ENCODE measurements around the gene SIN3B. TPM values are rescaled to one million over a fixed set of nuclear protein-coding genes. Genes with fewer than 3 reads are reported as not detected.

SIN3B gene
- polyA plus RNA-seq, 3 donors: 7.2 to 154 (median 10.2) TPM

DNA sequence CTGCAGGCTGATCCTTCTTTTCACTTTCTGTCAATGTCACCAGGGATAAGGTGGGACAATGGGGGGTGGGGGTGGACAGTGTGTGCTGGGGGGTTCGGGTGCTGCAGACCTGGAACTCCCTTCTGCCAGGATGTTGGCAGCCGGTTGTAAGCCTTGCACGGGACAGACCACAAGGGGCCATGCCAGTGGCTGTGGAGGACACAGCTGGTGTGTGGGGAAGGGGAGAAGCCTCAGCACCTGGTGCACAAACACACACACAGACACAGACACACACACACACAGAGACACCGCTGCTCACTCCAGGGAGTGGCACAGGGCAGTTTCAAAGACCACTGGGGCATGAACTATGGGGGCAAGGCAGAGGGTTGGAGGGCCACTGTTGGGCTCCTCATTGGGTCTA is 63.2 kb downstream of the SIN3B start:
- intact Hi-C loops (cut with micrococcal nuclease): loop anchor here in 1 of 2 donors (5.0 kb wide), 1 partner anchor 60 kb away; no protein-coding TSS in a partner anchor
- no peak overlapping the region for H3K27ac ChIP-seq (ENCODE audit: low read depth in 1 of 2, low read length in 2 of 2)
- no peak overlapping the region for H3K9ac ChIP-seq (ENCODE audit: insufficient read depth, low read length, poor library complexity, severe bottlenecking)
- no peaks in the 10 kb centered on the region for H3K79me2 ChIP-seq (ENCODE audit: insufficient read depth, low read length)
- TF ChIP-seq, protein P1, sequence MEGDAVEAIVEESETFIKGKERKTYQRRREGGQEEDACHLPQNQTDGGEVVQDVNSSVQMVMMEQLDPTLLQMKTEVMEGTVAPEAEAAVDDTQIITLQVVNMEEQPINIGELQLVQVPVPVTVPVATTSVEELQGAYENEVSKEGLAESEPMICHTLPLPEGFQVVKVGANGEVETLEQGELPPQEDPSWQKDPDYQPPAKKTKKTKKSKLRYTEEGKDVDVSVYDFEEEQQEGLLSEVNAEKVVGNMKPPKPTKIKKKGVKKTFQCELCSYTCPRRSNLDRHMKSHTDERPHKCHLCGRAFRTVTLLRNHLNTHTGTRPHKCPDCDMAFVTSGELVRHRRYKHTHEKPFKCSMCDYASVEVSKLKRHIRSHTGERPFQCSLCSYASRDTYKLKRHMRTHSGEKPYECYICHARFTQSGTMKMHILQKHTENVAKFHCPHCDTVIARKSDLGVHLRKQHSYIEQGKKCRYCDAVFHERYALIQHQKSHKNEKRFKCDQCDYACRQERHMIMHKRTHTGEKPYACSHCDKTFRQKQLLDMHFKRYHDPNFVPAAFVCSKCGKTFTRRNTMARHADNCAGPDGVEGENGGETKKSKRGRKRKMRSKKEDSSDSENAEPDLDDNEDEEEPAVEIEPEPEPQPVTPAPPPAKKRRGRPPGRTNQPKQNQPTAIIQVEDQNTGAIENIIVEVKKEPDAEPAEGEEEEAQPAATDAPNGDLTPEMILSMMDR (IDR thresholded peaks at IDR 0.05): no peak
- H3K27me3 Mint-ChIP-seq (ENCODE audit: low read depth in 3 of 3): peaks cover 47 to 84% (median 52%) of the 10 kb centered on the region in 3 donors
- DNase-seq: no peak
- H3K4me2 ChIP-seq (replicated peaks; ENCODE audit: extremely low read depth, low read length, poor library complexity, severe bottlenecking): no peak overlapping the region
- no peaks in the 10 kb centered on the region for H4K20me1 ChIP-seq (ENCODE audit: insufficient read depth, low read length)
- H3K4me3 Mint-ChIP-seq: peak overlapping the region in 1 of 2 donors; percentile 21
- no peak overlapping the region for H3K4me3 ChIP-seq (replicated peaks in 1 of 3; ENCODE audit: low read depth in 2 of 3, low read length in 3 of 3)
- H3K27me3 ChIP-seq (ENCODE audit: control insufficient read depth in 2 of 2, insufficient read depth in 2 of 2, low read length in 2 of 2): peaks cover 0 to 55% of the 10 kb centered on the region in 2 donors
- H3K9me3 ChIP-seq (replicated peaks in 1 of 2; ENCODE audit: control insufficient read depth in 1 of 2, insufficient read depth in 1 of 2, low read length in 2 of 2): no peaks in the 10 kb centered on the region
- H3K9me3 Mint-ChIP-seq: peaks cover 0 to 13% (median 2%) of the 10 kb centered on the region in 7 donors
- H3K27ac Mint-ChIP-seq: no peak overlapping the region
- WGBS (ENCODE audit: insufficient coverage): 25% methylated on average over 1 of the region's 4 CpGs
- peaks cover 41 to 49% of the 10 kb centered on the region in 2 donors for H3K4me1 ChIP-seq (ENCODE audit: control insufficient read depth in 1 of 2, insufficient read depth in 2 of 2, low read length in 2 of 2)
- peaks cover 8 to 13% of the 10 kb centered on the region in 2 donors for H3K36me3 Mint-ChIP-seq
- no peak overlapping the region for H2AFZ ChIP-seq (ENCODE audit: insufficient read depth, low read depth, low read length, poor library complexity, severe bottlenecking)
- H3K4me1 Mint-ChIP-seq: peaks cover 40% of the 10 kb centered on the region
- no peaks in the 10 kb centered on the region for H3K36me3 ChIP-seq (replicated peaks in 1 of 2; ENCODE audit: control insufficient read depth in 1 of 2, insufficient read depth in 2 of 2, low read length in 2 of 2)

DNA sequence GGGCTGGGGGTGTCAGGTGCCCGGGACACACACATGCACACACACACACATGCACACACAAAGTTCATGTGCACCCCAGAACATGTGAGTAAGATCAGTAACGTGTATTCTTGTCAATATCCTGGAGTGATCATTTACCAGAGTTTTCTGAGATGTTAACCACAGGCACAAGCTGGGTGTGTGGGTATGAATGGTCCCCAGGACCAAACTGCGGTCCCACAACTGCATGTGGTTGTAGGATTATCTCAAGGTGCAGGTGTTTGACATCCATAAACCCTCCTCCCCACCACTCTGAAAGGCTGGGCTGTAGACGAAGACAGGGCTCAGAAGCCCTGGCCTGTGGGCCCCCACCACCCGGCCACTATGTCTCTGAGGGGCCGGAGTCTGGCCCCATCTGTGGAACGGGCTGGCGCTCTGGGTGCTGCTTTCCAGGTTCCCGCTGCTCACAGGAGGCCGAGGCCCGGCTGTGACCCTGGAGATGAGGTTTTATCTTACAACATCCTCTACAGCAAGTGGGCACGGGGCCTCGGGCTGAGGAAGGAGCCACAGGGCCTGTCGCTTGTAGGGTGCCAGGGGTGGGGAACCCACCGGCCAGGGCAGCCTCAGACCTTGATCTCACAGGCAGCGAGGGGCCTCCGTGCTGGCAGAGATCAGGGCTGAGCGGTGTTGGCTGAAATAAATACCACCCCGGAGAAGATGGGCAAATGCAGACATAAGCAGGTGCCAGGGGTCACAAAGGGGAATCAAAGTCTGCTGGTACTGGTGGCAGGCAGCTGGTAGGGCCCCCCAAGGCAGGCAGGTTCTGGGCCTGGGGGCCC is 63.9 kb downstream of the SIN3B start:
- H3K27ac ChIP-seq (ENCODE audit: low read depth in 1 of 2, low read length in 2 of 2): no peak overlapping the region
- no peaks in the 10 kb centered on the region for H3K9me3 ChIP-seq (replicated peaks in 1 of 2; ENCODE audit: control insufficient read depth in 1 of 2, insufficient read depth in 1 of 2, low read length in 2 of 2)
- H2AFZ ChIP-seq (ENCODE audit: insufficient read depth, low read depth, low read length, poor library complexity, severe bottlenecking): peak overlapping the region; percentile 38
- H3K9ac ChIP-seq (ENCODE audit: insufficient read depth, low read length, poor library complexity, severe bottlenecking): no peak overlapping the region
- Mint-ChIP-seq H3K4me3 (peak overlapping the region in 1 of 2 donors; percentile 73), H3K27ac (peak overlapping the region in 3 of 7 donors; percentile 32 to 49 (median 43)), H3K36me3 (peaks cover 8 to 13% of the 10 kb centered on the region in 2 donors), H3K9me3 (peaks cover 0 to 13% (median 2%) of the 10 kb centered on the region in 7 donors), H3K4me1 (peaks cover 42% of the 10 kb centered on the region), H3K27me3 (ENCODE audit: low read depth in 3 of 3) (peaks cover 46 to 79% (median 47%) of the 10 kb centered on the region in 3 donors)
- no peaks in the 10 kb centered on the region for H3K79me2 ChIP-seq (ENCODE audit: insufficient read depth, low read length)
- DNase-seq: no peak
- peaks cover 44 to 49% of the 10 kb centered on the region in 2 donors for H3K4me1 ChIP-seq (ENCODE audit: control insufficient read depth in 1 of 2, insufficient read depth in 2 of 2, low read length in 2 of 2)
- H3K36me3 ChIP-seq (replicated peaks in 1 of 2; ENCODE audit: control insufficient read depth in 1 of 2, insufficient read depth in 2 of 2, low read length in 2 of 2): no peaks in the 10 kb centered on the region
- H4K20me1 ChIP-seq (ENCODE audit: insufficient read depth, low read length): no peaks in the 10 kb centered on the region
- peaks cover 0 to 50% of the 10 kb centered on the region in 2 donors for H3K27me3 ChIP-seq (ENCODE audit: control insufficient read depth in 2 of 2, insufficient read depth in 2 of 2, low read length in 2 of 2)
- WGBS (ENCODE audit: insufficient coverage): 61% methylated on average over 12 of the region's 19 CpGs
- no peak overlapping the region for H3K4me3 ChIP-seq (replicated peaks in 1 of 3; ENCODE audit: low read depth in 2 of 3, low read length in 3 of 3)
- intact Hi-C loops (cut with micrococcal nuclease): loop anchor here in 1 of 2 donors (5.0 kb wide), 1 partner anchor 61 kb away; no protein-coding TSS in a partner anchor
- TF ChIP-seq, protein P1 (IDR thresholded peaks at IDR 0.05): no peak
- peak overlapping the region; percentile 21 for H3K4me2 ChIP-seq (replicated peaks; ENCODE audit: extremely low read depth, low read length, poor library complexity, severe bottlenecking)

Measured in CD14-positive monocyte (primary cell).